AG09309 (cell line): ENCODE data around the gene GTF3A.

Experiments
- DNase-seq: peaks from one replicate; pipeline ENCODE4 v3.0.0-alpha.2; 2010; ENCODE audit warnings: low read depth
- H3K4me3 ChIP-seq: 2 replicates; pipeline ENCODE4 v1.5.1; 2011; ENCODE audit warnings: mild to moderate bottlenecking, low read depth, low read length, moderate library complexity; ENCODE audit not compliant: control insufficient read depth
- TF ChIP-seq, protein P1 (sequence below): IDR thresholded peaks from 2 replicates; pipeline ENCODE4 v1.5.1; 2011; ENCODE audit warnings: mild to moderate bottlenecking, low read depth, low read length, inconsistent platforms; ENCODE audit not compliant: insufficient read depth, control insufficient read depth; ENCODE audit errors: missing control alignments

Gene GTF3A

DNA sequence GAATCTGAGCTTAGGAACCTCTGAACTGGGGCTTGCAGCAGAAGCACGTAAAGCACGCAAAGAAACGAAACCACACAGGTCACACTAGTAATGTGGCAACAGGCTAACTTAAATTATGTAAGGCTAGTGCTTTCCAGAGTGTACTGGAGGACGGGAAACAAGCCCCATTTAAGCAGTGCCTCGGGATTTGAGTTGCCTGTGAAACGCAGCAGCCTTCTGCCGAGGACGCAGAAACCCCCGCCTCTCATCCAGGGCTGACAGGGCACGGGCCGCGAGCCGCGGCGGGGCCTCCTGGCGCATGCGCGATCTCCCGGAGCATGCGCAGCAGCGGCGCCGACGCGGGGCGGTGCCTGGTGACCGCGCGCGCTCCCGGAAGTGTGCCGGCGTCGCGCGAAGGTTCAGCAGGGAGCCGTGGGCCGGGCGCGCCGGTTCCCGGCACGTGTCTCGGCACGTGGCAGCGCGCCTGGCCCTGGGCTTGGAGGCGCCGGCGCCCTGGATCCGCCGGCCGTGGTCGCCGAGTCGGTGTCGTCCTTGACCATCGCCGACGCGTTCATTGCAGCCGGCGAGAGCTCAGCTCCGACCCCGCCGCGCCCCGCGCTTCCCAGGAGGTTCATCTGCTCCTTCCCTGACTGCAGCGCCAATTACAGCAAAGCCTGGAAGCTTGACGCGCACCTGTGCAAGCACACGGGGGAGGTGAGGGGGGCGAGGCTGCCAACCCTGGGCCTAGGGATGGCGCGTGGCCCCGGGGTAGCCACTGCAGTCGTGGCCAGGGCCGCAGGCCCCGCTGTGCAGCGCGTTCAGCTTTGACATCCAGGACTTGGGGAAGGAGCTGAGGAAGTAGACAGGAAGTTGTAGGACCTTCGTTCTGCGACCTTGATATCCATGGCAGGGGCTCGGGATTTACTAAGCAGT lies at the start of gene GTF3A:
TSS of gene GTF3A (plus strand) at position 374 of the 912 bp plus-strand sequence.
- H3K4me3 ChIP-seq, result peak within 1 kb of the TSS; percentile 79
- peak; percentile 49 for DNase-seq
- TF ChIP-seq, protein P1, sequence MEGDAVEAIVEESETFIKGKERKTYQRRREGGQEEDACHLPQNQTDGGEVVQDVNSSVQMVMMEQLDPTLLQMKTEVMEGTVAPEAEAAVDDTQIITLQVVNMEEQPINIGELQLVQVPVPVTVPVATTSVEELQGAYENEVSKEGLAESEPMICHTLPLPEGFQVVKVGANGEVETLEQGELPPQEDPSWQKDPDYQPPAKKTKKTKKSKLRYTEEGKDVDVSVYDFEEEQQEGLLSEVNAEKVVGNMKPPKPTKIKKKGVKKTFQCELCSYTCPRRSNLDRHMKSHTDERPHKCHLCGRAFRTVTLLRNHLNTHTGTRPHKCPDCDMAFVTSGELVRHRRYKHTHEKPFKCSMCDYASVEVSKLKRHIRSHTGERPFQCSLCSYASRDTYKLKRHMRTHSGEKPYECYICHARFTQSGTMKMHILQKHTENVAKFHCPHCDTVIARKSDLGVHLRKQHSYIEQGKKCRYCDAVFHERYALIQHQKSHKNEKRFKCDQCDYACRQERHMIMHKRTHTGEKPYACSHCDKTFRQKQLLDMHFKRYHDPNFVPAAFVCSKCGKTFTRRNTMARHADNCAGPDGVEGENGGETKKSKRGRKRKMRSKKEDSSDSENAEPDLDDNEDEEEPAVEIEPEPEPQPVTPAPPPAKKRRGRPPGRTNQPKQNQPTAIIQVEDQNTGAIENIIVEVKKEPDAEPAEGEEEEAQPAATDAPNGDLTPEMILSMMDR, result no peak

DNA sequence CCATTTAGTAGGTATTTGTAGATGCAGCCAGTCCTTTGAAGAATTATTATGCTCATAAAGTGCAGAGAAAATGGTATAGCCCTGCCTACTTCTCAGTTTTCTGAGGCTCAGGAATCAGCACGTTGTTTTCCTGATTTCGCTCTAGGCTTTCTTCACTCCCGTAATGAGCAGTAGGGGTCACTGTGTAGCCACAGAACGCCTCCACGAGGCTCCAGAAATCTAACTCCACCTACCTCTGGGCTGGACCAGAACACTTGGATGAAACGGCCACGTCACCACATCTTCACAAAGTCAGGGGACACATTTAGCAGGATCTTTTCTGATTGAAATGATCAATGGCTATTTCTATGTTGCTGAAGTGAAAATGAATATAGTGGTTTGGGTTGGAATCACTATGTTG lies 49.8 kb upstream of the GTF3A start:
- peak; percentile 52 for DNase-seq
- no peak overlapping the region for H3K4me3 ChIP-seq
- TF ChIP-seq, protein P1, result peak; percentile 82

DNA sequence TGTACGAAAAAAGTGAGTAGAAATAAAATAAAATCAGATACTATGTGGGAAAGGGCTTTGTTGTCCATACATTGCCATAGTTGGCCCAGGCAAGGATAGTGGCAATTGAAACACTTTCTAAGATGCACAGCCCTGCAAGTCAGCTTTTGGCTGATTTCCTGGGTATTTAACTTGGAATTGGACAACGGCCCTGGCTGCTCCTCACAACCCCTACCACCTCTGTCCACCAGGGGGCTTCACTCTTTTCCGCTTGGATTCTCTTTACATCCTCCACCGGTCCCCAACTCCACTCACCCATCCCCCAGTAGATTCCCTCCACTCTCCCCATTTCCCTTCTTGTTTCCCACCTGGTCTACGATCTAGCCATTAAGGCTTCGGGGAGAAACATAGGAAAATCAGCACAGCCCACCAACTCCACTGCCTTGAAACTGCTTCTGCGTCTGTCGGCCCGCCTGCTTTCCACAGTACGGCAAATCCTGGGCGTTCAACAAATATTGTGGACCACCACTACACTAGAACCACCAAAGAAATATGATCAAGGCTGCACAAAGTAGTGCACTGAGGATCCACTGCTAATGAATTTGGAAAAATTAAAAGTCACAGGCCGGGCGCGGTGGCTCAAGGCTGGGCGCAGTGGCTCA lies 48.6 kb upstream of the GTF3A start:
- no peak for DNase-seq
- H3K4me3 ChIP-seq, result no peak overlapping the region
- TF ChIP-seq, protein P1, result peak; percentile 87

DNA sequence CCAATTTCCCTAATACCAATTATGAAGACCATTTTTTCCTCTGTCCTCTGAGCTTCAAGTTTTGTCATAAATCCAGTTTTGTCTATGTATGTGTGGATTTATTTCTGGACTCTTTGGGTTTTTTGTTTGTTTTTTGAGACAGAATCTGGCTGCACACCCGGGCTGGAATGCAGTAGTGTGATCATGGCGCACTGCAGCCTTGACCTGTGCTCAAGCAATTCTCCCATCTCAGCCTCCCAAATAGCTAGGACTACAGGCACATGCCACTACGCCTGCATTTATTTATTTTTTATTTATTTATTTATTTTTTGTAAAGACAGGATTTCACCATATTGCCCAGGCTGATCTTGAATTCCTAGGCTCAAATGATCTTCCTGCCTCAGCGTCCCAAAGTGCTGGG lies 45.3 kb upstream of the GTF3A start:
- DNase-seq, result no peak
- H3K4me3 ChIP-seq, result no peak overlapping the region
- TF ChIP-seq, protein P1, result no peak

DNA sequence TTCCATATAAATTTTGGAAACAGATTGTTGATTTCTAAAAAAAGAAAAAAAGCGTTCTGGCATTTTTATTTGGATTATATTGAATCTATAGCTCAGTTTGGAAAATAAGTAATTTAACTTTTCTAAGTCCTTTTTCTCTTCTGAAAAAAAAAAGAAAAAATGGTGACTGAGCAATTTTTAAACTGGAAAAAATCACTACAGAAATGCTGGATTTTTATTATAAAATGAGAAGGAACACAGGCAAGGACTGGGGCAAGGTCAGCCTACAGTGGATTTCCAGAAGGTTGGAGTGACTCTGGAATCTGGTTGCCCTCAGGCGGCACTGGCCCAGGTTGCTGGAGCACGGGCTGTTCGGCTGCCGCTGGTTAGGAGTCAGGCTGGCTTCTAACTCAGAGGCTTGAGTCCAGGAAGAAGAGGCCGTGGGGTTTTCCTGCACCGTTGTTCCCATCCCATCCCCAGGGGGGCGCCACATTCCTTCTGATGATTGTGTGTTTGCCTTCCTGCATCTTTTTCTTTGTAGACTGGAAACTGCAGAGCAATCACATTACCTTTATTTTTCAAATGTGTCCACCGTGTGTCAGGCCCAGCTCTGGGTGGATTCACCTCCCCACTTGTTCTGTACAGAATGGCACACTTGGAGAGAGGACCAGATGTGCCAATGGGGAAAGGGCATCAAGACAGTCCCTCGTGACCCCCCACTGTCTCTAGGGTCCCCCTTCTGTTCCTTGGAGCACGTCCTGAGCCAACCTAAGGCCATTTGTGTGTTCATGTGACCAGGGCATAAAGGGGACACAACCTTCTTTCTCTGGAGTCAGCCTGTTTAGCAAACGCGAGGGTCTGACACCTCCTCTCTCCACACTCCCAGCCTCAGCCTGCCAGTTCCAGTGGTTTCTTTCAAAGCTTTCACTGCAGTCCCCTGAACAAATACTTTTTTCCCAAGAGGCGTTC lies 44.5 kb upstream of the GTF3A start:
- no peak for DNase-seq
- TF ChIP-seq, protein P1, result peak; percentile 64
- no peak overlapping the region for H3K4me3 ChIP-seq

DNA sequence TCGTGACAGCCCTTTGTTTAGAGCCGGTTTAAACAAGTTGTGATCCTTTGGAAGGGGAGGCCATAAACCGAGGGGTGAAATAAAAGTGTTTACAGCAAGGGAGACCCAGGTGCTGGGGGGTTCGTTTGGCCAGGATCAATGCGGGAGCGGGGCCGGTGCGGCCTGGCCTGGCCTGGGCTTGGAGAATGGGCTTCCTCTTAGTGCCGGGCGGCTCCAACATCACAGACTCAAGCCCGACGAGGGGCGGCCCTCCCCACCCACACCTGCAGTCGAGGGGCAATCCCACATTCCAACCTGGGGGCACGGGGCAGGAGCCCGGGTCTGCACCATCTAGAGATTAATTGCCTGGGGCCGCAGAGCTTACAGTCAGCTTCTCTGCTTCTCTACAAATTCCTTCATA lies 42.8 kb upstream of the GTF3A start:
- DNase-seq, result no peak
- TF ChIP-seq, protein P1, result no peak
- H3K4me3 ChIP-seq, result no peak overlapping the region
